Measurements from ENCODE around the gene DEF6.
"Not testable (repeated sequence)": the region's sequence is repeated elsewhere in the genome, so short reads cannot be mapped to it uniquely, and the experiment has no call there.

DEF6 gene

DNA sequence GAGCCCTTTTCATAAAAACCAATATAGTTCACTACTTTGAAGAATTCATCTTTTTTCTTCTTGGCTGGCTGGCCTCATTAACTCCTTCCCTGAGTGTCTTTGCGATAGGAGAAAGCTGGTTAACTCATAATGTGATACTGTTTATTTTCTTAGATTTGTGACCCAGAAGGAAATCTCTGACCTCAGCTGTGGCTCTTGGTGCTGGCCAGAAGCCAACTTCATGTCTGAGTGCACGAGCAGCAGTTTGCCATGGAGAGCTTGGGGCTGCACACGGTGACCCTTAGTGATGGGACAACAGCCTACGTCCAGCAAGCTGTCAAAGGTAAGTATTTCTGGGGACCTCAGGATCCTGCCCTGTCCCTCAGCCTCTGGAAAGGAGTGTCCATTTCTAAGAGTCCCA, 16.7 kb upstream of the DEF6 start:
- DNase-seq (ENCODE audit: low read depth, low spot score), result no peak

DNA sequence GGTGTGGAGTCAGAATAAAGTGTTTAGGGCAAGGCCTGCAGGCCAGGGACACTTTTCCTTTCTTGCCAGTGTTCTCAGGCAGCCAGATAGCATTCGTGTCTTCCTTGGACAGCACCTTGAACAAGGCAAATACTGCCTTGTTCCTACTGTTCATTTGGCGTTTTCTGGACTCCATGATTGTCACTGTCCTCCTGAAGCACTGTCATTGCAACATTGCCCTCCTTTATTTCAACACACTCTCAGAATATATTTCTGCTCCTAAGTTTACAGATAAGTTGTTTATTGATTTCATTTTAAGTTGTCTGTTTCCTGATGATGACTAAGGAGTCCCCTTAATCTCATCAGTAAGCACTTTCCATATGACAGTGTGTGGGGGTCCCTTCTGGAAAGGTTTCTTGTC, 15.1 kb upstream of the DEF6 start:
- DNase-seq (ENCODE audit: low read depth, low spot score), result no peak

DNA sequence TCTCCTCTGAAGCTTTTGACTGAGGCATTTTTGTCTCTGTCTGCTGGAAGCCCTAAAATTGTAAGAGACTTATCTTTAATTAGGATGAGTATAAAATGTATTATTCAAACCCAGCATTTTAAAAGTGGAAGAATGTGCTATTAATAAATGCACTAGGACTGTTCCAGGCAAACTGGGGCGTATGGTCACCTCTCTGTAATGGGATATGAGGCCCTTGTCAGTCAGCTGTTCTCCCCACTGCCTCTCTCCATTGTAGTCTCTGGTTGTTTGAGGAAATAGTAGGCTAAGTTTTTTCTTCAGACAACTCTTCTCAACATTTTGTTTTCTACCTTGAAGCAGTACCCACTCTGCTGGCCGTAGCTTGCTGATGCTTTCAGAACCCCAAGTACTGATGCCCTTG, 14.3 kb upstream of the DEF6 start:
- DNase-seq (ENCODE audit: low read depth, low spot score), result no peak

DNA sequence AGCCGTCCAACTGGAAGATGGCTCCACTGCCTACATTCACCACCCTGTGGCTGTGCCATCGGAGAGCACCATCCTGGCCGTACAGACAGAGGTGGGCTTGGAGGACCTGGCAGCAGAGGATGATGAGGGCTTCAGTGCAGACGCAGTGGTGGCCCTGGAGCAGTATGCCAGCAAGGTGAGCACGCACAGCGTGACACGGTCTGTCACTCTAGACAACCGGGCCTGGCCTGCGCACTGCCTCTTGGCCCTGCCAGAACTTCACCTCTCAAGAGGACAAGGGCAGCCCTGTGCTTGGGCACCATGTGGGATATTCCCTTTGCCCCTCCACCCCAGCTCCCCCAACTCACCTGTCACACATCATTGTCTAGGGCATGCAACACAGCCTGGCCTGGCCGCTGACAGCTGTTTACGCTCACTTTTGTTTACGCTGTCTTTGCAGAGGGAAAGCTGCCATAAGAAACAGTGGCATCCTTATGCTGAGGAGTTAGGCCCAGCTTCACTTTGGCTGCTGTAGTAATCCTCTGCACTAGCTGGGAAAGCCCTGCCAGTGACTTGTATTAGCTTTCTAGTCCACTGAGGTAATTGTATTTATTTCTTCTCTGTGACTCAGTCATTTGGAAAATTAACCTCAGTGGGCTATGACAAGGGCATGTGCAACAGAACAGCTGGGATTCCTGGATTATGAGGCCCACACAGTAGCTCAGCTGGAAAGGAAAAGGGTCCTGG, 9.8 kb upstream of the DEF6 start:
- no peak for DNase-seq (ENCODE audit: low read depth, low spot score)

DNA sequence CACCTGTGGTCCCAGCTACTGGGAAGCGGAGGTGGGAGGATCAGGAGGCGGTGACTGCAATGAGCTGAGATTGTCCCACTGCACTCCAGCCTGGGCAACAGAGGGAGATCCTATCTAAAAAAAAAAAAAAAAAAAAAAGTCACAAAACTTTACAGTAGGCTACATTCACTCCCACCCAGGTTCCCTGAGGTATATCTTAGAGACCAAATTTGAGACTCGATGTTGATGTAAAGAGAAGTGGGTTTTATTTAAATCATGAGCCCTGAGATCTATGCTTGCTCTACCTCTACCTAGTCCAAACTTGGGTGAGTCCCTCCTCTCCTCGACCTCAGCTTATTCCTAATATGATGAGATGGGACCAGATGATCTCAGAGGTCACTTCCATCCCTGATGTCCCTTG, 8.8 kb upstream of the DEF6 start:
- DNase-seq (ENCODE audit: low read depth, low spot score), result no peak

DNA sequence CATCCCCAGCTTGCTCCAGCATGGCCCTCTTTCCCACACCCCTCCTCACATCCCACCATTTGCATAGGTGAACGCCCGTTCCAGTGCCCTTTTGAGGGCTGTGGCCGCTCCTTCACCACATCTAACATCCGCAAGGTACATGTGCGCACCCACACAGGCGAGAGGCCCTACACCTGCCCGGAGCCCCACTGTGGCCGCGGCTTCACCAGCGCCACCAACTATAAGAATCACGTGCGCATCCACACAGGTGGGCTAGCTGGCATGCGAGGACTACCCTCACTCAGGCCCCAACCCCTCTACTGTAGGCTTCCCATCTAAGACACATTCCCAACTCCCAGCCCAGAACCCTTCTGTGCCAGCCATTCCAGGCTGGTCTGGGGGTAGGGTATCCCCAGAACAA, 6.1 kb upstream of the DEF6 start:
- no peak for DNase-seq (ENCODE audit: low read depth, low spot score)

DNA sequence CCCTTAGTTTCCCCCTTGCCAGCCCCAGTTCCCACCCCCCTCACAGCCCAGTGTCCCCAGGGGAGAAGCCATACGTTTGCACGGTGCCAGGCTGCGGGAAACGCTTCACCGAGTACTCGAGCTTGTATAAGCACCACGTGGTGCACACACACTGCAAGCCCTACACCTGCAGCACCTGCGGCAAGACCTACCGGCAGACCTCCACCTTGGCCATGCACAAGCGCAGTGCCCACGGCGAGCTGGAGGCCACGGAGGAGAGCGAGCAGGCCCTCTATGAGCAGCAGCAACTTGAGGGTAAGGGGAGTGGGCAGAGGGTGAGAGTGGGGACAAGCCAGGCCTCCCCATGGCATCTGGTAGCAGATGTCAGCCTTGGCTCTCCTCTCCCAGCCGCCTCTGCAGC, 5.1 kb upstream of the DEF6 start:
- DNase-seq (ENCODE audit: low read depth, low spot score), result no peak

DNA sequence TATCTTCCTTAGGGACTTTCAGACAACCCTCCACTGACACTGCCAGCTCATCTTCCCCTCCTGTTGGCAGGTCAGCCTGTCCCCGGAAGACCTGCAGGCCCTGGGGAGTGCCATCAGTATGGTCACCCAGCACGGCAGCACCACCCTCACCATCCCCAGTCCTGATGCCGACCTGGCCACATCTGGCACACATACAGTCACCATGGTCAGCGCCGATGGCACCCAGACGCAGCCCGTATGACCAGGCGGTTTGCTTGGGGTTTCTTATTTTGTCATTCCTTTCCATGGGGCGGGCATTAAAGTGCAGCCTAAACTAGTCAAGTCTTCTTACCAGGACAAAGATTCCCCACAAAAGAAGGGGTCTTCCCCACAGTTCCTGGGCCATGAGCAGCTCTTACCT, 3.9 kb upstream of the DEF6 start:
- no peak for DNase-seq (ENCODE audit: low read depth, low spot score)

DNA sequence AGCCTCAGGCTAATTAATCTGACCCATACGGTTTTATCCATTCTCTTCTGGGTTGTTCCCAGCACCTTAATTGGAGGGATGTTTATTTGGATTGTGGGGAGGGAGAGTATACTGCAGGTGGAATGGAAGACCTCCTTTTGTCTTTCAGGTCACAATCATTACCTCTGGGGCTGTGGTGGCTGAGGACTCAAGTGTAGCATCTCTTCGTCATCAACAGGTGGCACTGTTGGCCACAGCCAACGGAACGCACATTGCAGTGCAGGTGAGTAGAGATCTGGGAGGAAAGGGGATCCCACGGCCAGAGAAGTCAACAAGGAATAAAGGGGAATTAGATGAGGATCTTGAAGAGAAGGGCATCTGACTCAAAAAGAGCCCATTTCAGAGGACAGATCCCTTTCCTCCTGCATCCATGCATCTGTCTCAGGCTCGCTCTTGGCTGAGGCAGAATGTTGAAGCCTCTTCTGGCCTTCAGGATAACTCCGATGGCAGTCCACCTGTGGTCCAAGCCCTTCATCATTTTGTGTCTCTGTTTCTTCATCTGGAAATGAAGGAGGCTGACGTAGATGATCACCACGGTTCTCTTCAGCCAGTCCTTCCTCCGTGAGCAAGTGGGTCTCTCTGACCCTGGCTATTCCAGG, 3.2 kb upstream of the DEF6 start:
- DNase-seq (ENCODE audit: low read depth, low spot score), result peak; percentile 73

DNA sequence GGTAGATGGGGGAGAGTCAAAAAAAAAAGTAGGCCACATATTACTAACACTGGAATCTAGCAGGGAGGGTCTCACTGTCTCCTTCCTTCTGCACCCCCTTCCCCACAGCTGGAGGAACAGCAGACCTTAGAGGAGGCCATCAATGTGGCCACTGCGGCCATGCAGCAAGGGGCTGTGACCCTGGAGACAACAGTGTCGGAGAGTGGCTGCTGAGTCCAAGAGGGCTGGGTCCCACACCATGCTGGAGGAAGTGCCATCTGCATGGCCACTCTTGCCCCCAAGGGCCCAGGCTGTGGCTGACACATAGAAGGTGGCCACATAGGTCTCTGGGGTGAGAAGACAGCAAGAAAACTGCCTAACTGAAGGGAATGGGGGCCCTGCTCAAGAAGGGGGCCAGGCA, 2.6 kb upstream of the DEF6 start:
- DNase-seq (ENCODE audit: low read depth, low spot score), result no peak

DNA sequence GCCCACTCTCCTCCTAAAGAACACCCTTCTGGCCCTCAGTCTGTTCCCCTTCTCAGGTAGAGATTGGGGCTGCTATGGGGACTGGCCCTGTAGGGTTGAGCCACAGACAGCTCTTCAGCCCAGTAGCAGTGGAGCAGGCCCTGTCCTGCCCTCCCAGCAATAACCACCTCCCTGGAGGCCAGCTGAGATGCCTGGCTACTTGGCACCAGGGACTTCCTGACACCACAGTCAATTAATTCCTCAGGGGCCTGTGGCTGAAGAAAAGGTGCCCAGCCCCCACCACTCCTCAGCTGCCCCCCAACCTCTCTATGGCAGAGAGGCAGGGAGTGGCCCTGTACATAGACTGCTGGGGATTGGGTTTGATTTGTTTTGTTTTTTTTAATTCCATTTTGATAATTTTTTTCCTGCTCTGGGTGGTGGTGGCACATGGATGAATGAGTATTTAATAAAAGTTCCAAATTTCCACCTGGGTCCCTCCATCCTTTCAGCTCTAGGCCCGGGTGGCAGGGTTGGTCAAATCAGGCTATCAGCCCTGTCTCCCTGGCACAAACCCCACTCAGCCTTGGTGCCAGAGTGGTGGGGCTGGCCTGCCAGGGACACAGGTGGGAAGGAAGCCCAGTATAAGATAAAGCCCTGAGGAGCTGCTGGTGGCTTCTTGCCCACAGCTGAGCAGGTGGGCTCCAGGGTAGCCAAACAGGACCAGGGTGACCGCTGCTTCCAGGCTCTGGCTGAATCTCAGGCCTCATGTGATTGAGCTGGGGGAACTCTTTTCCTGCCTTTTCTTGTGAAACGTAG, 1.9 kb upstream of the DEF6 start:
- no peak for DNase-seq (ENCODE audit: low read depth, low spot score)

DNA sequence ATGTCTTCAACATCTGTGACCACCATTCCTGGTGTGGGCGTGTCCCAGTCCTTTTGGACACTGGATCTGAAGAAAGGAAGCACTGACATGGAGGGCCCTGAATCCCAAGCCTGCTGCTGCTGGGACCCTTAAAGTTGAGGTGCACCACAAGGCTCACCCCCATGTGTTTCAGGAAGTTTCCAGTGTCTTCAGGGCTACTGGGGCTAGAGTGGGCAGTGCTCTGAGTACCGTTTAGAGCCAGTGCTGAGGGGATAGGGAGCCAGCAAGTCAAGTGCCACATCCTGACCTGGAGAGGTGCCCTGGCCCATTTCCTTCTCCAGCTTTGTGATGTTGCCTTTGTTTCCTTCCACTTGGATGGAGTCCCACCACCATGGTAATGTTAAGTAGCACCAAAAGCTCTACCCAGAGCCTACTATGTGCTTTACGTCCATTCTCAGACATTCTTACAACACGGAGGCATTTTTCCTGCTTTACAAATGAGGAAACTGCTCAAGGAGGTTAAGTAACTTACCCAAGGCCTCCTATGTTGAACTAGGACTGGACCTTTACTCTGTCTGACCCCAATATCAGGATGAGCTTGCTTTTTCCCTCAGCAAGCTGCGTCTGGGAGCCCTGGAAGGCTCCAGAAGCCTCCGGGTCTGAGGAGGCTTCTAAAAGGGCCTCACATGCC, 552 bp upstream of the DEF6 start:
- DNase-seq (ENCODE audit: low read depth, low spot score), result no peak

DNA sequence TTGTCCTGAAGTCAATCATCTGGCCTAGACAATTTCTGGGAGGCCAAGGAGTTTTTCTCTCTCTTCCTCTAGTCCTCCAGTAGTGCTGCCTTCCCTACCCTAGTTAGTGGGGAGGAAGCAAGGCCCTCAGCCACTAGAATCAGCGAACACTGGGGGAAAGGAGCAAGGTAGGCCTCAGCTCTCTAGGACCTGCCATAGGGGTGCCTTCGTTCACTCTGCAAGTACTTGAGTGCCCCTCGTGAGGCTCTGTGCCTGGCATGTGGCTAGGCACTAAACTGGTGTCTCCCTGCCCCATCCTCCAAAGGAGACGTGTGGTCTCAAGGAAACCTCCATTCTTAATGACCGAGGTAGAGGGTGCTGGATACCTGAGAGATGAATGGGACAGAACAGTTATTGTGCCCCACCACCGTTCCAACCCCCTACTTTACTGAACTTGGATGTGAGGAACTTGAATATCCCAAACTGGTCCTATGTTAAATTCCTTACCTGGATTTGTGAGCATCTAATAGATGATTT, 1.1 kb downstream of the DEF6 start:
- DNase-seq (ENCODE audit: low read depth, low spot score), result no peak

DNA sequence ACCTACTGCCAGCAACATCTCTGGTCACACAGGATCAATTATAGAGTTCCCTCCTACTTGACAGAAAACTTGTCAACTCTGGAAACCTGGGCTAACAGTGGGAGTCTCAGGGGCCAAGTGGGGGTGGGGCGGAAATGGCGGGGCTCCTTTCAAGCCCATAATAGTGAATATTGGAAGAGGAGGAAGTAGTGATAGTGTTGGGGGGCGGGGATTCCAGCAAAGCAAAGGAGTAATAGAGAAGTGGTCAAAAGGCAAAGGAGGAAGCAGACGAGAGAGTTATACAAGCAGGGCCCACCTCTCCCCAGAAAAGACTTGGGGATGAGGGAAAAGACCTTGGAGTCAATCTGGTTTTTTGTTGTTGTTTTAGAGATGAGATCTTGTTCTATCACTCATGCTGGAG, 2.1 kb downstream of the DEF6 start:
- no peak for DNase-seq (ENCODE audit: low read depth, low spot score)

DNA sequence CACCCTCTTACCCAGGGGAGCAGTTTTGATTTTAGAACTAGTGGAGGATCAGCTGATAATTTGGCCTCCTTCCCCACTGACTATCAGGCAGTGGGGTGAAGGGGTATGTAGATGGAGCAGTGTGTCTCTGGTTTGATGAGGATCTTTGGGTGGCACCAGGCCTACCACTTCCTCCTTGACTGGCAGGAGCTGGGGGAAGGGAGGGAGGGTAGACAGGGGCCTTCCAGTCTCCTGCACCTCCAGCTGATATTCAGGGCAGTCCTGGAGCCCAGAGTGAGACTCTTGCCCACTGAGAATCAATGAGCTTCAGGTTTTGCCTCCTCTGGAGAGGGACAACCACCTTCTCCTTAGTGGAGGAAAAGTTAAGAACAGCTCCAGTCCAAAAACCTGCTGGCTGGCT, 3.2 kb downstream of the DEF6 start:
- DNase-seq (ENCODE audit: low read depth, low spot score), result no peak

DNA sequence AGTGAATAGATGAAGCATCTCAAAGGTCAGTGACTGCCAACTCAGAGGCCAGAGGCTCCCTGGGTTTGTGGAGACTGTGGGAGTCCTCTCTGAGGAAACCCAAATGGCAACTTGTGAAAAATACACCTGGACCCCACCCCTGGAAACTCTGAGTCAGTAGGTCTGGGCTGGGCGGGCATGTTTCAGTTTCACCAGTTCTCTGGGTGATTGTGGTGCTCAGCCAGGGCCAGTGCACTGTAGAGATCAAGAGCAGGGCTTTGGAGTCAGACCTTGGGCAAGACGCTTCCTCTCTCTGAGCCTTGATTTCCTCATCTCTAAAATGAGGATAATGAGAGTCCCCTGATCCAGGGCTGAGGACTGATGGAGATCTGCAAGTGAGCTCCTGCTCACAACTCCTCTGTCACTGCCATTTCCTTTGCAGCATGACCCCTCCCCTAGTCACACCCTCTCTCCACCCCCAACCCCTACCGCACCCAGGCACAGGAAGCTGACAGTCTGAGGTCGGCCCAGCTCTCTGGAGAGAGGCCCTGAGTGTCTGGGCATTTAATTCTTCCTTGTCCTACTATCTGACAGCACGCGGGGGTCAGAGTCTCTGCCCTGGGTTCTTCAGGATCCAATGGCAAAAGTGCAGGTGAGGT, 5.1 kb downstream of the DEF6 start:
- no peak for DNase-seq (ENCODE audit: low read depth, low spot score)

DNA sequence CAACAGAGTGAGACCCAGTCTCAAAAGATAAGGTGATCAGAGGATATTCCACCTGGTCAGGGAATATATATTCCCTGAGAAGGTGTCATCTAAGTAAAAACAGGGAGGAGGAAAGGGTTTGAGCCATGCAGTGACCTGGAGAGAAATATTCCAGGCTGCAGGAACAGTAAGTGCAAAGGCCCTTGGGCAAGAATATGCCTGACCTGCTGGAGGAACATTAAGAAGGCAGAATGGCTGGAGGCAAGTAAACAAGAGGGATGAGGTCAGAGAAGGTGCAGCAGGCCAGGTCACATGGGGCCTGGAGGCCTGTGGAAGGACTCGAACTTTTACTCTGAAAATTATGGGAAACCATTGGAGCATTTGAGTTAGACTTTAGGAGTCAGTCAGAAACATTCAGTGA, 6.7 kb downstream of the DEF6 start:
- DNase-seq (ENCODE audit: low read depth, low spot score), result no peak

DNA sequence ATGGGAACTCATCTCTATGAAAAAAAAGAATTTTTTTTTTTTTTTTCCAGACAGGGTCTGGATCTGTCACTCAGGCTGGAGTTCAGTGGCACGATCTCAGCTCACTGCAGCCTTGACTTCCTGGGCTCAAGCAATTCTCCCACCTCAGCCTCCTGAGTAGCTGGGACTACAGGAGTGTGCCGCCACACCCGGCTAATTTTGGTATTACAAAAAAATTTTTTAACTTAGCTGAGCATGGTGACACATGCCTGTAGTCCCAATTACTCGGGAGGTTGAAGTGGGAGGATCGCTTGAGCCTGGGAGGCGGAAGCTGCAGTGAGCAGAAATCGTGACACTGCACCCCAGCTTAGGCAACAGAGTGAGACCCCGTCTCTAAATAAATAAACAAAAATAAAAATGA, 7.5 kb downstream of the DEF6 start:
- no peak for DNase-seq (ENCODE audit: low read depth, low spot score)

DNA sequence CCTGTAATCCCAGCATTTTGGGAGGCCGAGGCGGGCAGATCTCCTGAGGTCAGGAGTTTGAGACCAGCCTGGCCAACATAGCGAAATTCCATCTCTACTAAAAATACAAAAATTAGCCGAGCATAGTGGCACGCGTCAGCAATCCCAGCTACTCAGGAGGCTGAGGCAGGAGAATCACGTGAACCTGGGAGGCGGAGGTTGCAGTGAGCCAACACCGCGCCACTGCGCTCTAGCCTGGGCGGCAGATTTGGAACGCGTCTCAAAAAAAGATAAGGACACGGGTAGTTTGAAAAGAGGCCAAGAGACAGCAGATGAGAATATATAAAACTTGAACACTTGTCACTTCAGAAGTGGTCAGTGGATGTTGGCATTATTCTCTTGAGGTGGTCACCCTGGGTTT, 9.5 kb downstream of the DEF6 start:
- not testable (repeated sequence) for DNase-seq (ENCODE audit: low read depth, low spot score)

DNA sequence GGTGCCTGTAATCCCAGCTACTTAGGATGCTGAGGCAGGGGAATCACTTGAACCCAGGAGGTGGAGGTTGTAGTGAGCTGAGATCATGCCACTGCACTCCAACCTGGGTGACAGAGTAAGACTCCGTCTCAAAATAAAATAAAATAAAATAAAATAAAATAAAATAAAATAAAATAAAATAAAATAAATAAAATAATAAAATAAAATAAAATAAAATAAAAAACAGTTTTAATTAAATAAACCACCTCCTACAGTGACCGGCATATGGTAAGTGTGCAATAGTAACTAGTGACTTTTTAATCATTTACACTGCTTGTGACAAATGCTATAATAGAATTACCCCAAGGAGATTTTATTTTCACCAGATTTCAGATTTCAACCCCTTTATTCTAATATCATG, 10.9 kb downstream of the DEF6 start:
- not testable (repeated sequence) for DNase-seq (ENCODE audit: low read depth, low spot score)

DNA sequence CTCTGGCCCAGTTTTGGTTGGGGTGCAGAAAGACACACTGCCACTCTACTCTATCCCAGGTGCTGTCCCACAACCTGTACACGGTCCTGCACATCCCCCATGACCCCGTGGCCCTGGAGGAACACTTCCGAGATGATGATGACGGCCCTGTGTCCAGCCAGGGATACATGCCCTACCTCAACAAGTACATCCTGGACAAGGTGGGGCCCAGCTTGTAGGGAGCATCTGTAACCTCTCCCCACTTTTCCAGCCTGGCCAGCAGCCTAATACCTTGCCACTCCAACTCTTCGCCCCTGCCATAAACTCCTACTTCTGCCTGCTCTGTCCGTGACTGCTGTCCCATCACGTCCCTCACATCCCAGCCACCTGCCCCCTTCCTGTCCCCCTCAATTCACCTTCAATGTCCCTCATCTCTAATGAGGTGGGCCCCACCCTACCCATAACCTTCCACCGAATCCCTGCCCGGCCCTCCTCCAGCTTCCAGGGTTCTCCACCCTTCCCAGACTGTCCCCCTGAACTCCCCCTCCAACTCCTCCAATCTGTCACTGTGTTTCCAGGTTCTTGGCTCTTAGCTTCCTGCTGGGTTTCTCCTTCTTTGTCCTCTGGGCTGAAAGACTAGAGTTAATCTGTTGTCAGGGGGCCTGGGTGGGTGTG, 12.1 kb downstream of the DEF6 start:
- no peak for DNase-seq (ENCODE audit: low read depth, low spot score)
